Activated naive CD4-positive, alpha-beta T cell (primary cell): ENCODE data around the gene VPS39.
"Not testable (repeated sequence)": the region's sequence is repeated elsewhere in the genome, so short reads cannot be mapped to it uniquely, and the experiment has no call there.

Experiments
- DNase-seq, 4 experiments: peaks; one replicate each; lab custom pipeline; 2025; lab: John Stamatoyannopoulos, UW

The VPS39 gene

GRCh38 chr15:42207674-42208579 is at the start of gene VPS39:
Gene VPS39, minus strand, starts transcription at chr15:42208304. Its CDS starts 151 bp downstream, at chr15:42208153.
- peak; percentile 52 to 75 (median 58) for DNase-seq

- no peak for DNase-seq
These were observed 45.2 kb upstream of the VPS39 start for GRCh38 chr15:42253300-42253699.

GRCh38 chr15:42240823-42241222 is 32.7 kb upstream of the VPS39 start:
- no peak for DNase-seq

GRCh38 chr15:42239528-42240182 is 31.6 kb upstream of the VPS39 start:
- no peak for DNase-seq

- no peak for DNase-seq
These were observed 25.0 kb upstream of the VPS39 start for GRCh38 chr15:42233107-42233506.

- no peak for DNase-seq
These were observed 24.5 kb upstream of the VPS39 start for GRCh38 chr15:42232606-42233005.

- no peak for DNase-seq
These were observed 23.0 kb upstream of the VPS39 start for GRCh38 chr15:42231088-42231487.

- DNase-seq: not testable (repeated sequence)
These were observed 20.9 kb upstream of the VPS39 start for GRCh38 chr15:42228981-42229380.

GRCh38 chr15:42228036-42228435 is 19.9 kb upstream of the VPS39 start:
- no peak for DNase-seq

- no peak for DNase-seq
These were observed 18.5 kb upstream of the VPS39 start for GRCh38 chr15:42226648-42227047.

GRCh38 chr15:42220216-42220615 is 12.1 kb upstream of the VPS39 start:
- no peak for DNase-seq

- no peak for DNase-seq
These were observed 11.0 kb upstream of the VPS39 start for GRCh38 chr15:42218953-42219592.

- DNase-seq: no peak
These were observed 9.5 kb upstream of the VPS39 start for GRCh38 chr15:42217568-42217967.

GRCh38 chr15:42215913-42216829 is 8.1 kb upstream of the VPS39 start:
- DNase-seq: no peak

GRCh38 chr15:42214600-42214999 is 6.5 kb upstream of the VPS39 start:
- DNase-seq: no peak

GRCh38 chr15:42213511-42213910 is 5.4 kb upstream of the VPS39 start:
- no peak for DNase-seq

GRCh38 chr15:42210696-42211095 is 2.6 kb upstream of the VPS39 start:
- DNase-seq: no peak

- no peak for DNase-seq
These were observed 1.7 kb downstream of the VPS39 start for GRCh38 chr15:42206406-42206805.

GRCh38 chr15:42203891-42204290 is 4.2 kb downstream of the VPS39 start:
- no peak for DNase-seq

- no peak for DNase-seq
These were observed 5.5 kb downstream of the VPS39 start for GRCh38 chr15:42202653-42203052.

GRCh38 chr15:42201801-42202200 is 6.3 kb downstream of the VPS39 start:
- no peak for DNase-seq

GRCh38 chr15:42199126-42199525 is 9.0 kb downstream of the VPS39 start:
- DNase-seq: no peak
